Natural killer cell treated with Interleukin-12 subunit alpha and Interleukin-12 subunit beta and Interleukin-15 and Interleukin-18, amount 100 ng/mL, for 72 hours (primary cell): ENCODE data around the gene TMCC2. TPM values are rescaled to one million over a fixed set of nuclear protein-coding genes. Genes with fewer than 3 reads are reported as not detected.

Source experiments
- ATAC-seq, 2 donors: fragments of 150-1000 bp; cut with Tn5 transposase in 1 of 2; sonication (Bioruptor Pico), chemical (Tn5 transposase) in 1 of 2; 2 replicates each; pipeline ENCODE4 v1.10.0; 2021
- DNase-seq: peaks from one replicate; pipeline ENCODE4 v3.0.0; 2022; ENCODE audit warnings: low spot score
- H3K27ac Mint-ChIP-seq, 2 donors: 1 replicate in 1 of 2; 2 replicates in 1 of 2; pipeline ENCODE4 v1.8.0; 2022; ENCODE audit warnings: mixed read lengths in 2 of 2, mild to moderate bottlenecking in 1 of 2, moderate library complexity in 1 of 2
- H3K27me3 Mint-ChIP-seq, 2 donors: 1 replicate in 1 of 2; 2 replicates in 1 of 2; pipeline ENCODE4 v1.8.0; 2022; ENCODE audit warnings: mixed read lengths in 2 of 2
- H3K36me3 Mint-ChIP-seq: one replicate; pipeline ENCODE4 v1.8.0; 2022; ENCODE audit warnings: mixed read lengths
- H3K4me1 Mint-ChIP-seq, 2 donors: 1 replicate in 1 of 2; 2 replicates in 1 of 2; pipeline ENCODE4 v1.8.0; 2022; ENCODE audit warnings: low read depth in 2 of 2, mixed read lengths in 2 of 2, mild to moderate bottlenecking in 1 of 2
- H3K4me3 Mint-ChIP-seq: one replicate; pipeline ENCODE4 v1.8.0; 2022; ENCODE audit warnings: mixed read lengths
- H3K9me3 Mint-ChIP-seq: 2 replicates; pipeline ENCODE4 v1.8.0; 2022; ENCODE audit warnings: mixed read lengths
- total RNA-seq, 2 donors: library from RNA; stranded (reverse); gene quantifications; one replicate each; pipeline ENCODE4 v1.2.3, GENCODE V29; 2022

TMCC2 gene
- total RNA-seq, 2 donors from 2014 or later, result 24.0 to 28.8 TPM

GRCh38 chr1:205237526-205238484 lies 10.1 kb downstream of the TMCC2 start:
- peak; percentile 61 to 88 for ATAC-seq
- H3K36me3 Mint-ChIP-seq, result no peaks in the 10 kb centered on the region
- H3K27ac Mint-ChIP-seq, result peak overlapping the region; percentile 23 to 90
- no peaks in the 10 kb centered on the region for H3K9me3 Mint-ChIP-seq
- H3K4me1 Mint-ChIP-seq, result peaks cover 25 to 39% of the 10 kb centered on the region in 2 donors
- peak overlapping the region; percentile 30 for H3K4me3 Mint-ChIP-seq
- DNase-seq, result peak; percentile 78
- peaks cover 6 to 19% of the 10 kb centered on the region in 2 donors for H3K27me3 Mint-ChIP-seq

- Mint-ChIP-seq H3K27me3 (peaks cover 6 to 19% of the 10 kb centered on the region in 2 donors), H3K4me3 (no peak overlapping the region), H3K4me1 (peaks cover 14 to 29% of the 10 kb centered on the region in 2 donors), H3K36me3 (no peaks in the 10 kb centered on the region), H3K27ac (peak overlapping the region in 1 of 2 donors; percentile 90), H3K9me3 (no peaks in the 10 kb centered on the region)
- DNase-seq (no peak), ATAC-seq (no peak)
Measured at GRCh38 chr1:205239078-205239477, 11.3 kb downstream of the TMCC2 start.

- peaks cover 6 to 17% of the 10 kb centered on the region in 2 donors for H3K27me3 Mint-ChIP-seq
- no peak overlapping the region for H3K4me3 Mint-ChIP-seq
- no peak overlapping the region for H3K27ac Mint-ChIP-seq
- peaks cover 14 to 25% of the 10 kb centered on the region in 2 donors for H3K4me1 Mint-ChIP-seq
- no peaks in the 10 kb centered on the region for H3K9me3 Mint-ChIP-seq
- ATAC-seq (peak in 1 of 2 donors; percentile 43), DNase-seq (no peak)
- no peaks in the 10 kb centered on the region for H3K36me3 Mint-ChIP-seq
Measured at GRCh38 chr1:205240118-205240517, 12.4 kb downstream of the TMCC2 start.

- H3K27ac Mint-ChIP-seq, result no peak overlapping the region
- H3K4me1 Mint-ChIP-seq, result peaks cover 14 to 22% of the 10 kb centered on the region in 2 donors
- H3K27me3 Mint-ChIP-seq, result peaks cover 6 to 14% of the 10 kb centered on the region in 2 donors
- no peaks in the 10 kb centered on the region for H3K36me3 Mint-ChIP-seq
- no peak overlapping the region for H3K4me3 Mint-ChIP-seq
- no peak for DNase-seq
- ATAC-seq, result no peak
- H3K9me3 Mint-ChIP-seq, result no peaks in the 10 kb centered on the region
Measured at GRCh38 chr1:205240569-205240968, 12.8 kb downstream of the TMCC2 start.

- H3K9me3 Mint-ChIP-seq, result no peaks in the 10 kb centered on the region
Measured at GRCh38 chr1:205241366-205242030, 13.8 kb downstream of the TMCC2 start.

GRCh38 chr1:205243350-205244191 lies 15.8 kb downstream of the TMCC2 start:
- no peak for DNase-seq
- Mint-ChIP-seq H3K4me3 (no peak overlapping the region), H3K36me3 (no peaks in the 10 kb centered on the region), H3K27ac (no peak overlapping the region), H3K4me1 (peaks cover 4 to 8% of the 10 kb centered on the region in 2 donors), H3K9me3 (no peaks in the 10 kb centered on the region), H3K27me3 (peaks cover 0 to 4% of the 10 kb centered on the region in 2 donors)
- no peak for ATAC-seq

More at GRCh38 chr1:205241366-205242030, 13.8 kb downstream of the TMCC2 start:
- Mint-ChIP-seq H3K27me3 (peaks cover 3 to 13% of the 10 kb centered on the region in 2 donors), H3K4me1 (peaks cover 15 to 20% of the 10 kb centered on the region in 2 donors), H3K36me3 (no peaks in the 10 kb centered on the region), H3K27ac (no peak overlapping the region), H3K4me3 (no peak overlapping the region)
- DNase-seq (no peak), ATAC-seq (no peak)

GRCh38 chr1:205244384-205244783 lies 16.6 kb downstream of the TMCC2 start:
- H3K27ac Mint-ChIP-seq, result no peak overlapping the region
- no peak overlapping the region for H3K4me3 Mint-ChIP-seq
- H3K9me3 Mint-ChIP-seq, result no peaks in the 10 kb centered on the region
- peaks cover 0 to 8% of the 10 kb centered on the region in 2 donors for H3K4me1 Mint-ChIP-seq
- H3K36me3 Mint-ChIP-seq, result no peaks in the 10 kb centered on the region
- peaks cover 0 to 4% of the 10 kb centered on the region in 2 donors for H3K27me3 Mint-ChIP-seq
- DNase-seq (no peak), ATAC-seq (no peak)

GRCh38 chr1:205245096-205245495 lies 17.4 kb downstream of the TMCC2 start:
- ATAC-seq (no peak), DNase-seq (no peak)
- Mint-ChIP-seq H3K4me3 (no peak overlapping the region), H3K4me1 (peaks cover 0 to 8% of the 10 kb centered on the region in 2 donors), H3K9me3 (no peaks in the 10 kb centered on the region), H3K27me3 (peaks cover 0 to 4% of the 10 kb centered on the region in 2 donors), H3K36me3 (no peaks in the 10 kb centered on the region), H3K27ac (no peak overlapping the region)

- Mint-ChIP-seq H3K27me3 (peaks cover 0 to 4% of the 10 kb centered on the region in 2 donors), H3K36me3 (no peaks in the 10 kb centered on the region), H3K27ac (peak overlapping the region in 1 of 2 donors; percentile 32), H3K9me3 (no peaks in the 10 kb centered on the region), H3K4me1 (peaks cover 0 to 8% of the 10 kb centered on the region in 2 donors), H3K4me3 (no peak overlapping the region)
- ATAC-seq, result no peak
- DNase-seq, result no peak
Measured at GRCh38 chr1:205246351-205247119, 18.8 kb downstream of the TMCC2 start.

GRCh38 chr1:205247130-205247921 lies 19.6 kb downstream of the TMCC2 start:
- H3K4me1 Mint-ChIP-seq, result peaks cover 0 to 8% of the 10 kb centered on the region in 2 donors
- peak overlapping the region in 1 of 2 donors; percentile 32 for H3K27ac Mint-ChIP-seq
- H3K27me3 Mint-ChIP-seq, result peaks cover 0 to 3% of the 10 kb centered on the region in 2 donors
- H3K4me3 Mint-ChIP-seq, result no peak overlapping the region
- no peaks in the 10 kb centered on the region for H3K36me3 Mint-ChIP-seq
- ATAC-seq (no peak), DNase-seq (no peak)
- no peaks in the 10 kb centered on the region for H3K9me3 Mint-ChIP-seq

GRCh38 chr1:205248793-205249601 lies 21.3 kb downstream of the TMCC2 start:
- H3K36me3 Mint-ChIP-seq, result no peaks in the 10 kb centered on the region

More at GRCh38 chr1:205248793-205249601, 21.3 kb downstream of the TMCC2 start:
- DNase-seq, result peak; percentile 54
- Mint-ChIP-seq H3K27me3 (no peaks in the 10 kb centered on the region), H3K9me3 (no peaks in the 10 kb centered on the region), H3K4me1 (peaks cover 0 to 8% of the 10 kb centered on the region in 2 donors), H3K27ac (no peak overlapping the region), H3K4me3 (no peak overlapping the region)
- peak in 1 of 2 donors; percentile 19 for ATAC-seq
